IgD-negative memory B cell (primary cell): ENCODE data around the gene CYBA. TPM values are rescaled to one million over a fixed set of nuclear protein-coding genes. Genes with fewer than 3 reads are reported as not detected.

Experiments used
- H3K27ac Mint-ChIP-seq, 3 donors: one replicate each; pipeline ENCODE4 v1.8.0; 2020 to 2022; ENCODE audit warnings: mild to moderate bottlenecking in 3 of 3, mixed read lengths in 3 of 3, moderate library complexity in 1 of 3
- H3K27me3 Mint-ChIP-seq: one replicate; pipeline ENCODE4 v1.8.0; 2021; ENCODE audit warnings: mixed read lengths
- H3K36me3 Mint-ChIP-seq: one replicate; pipeline ENCODE4 v1.8.0; 2020; ENCODE audit warnings: mild to moderate bottlenecking, mixed read lengths
- H3K4me1 Mint-ChIP-seq, 3 donors: one replicate each; pipeline ENCODE4 v1.8.0; 2020 to 2022; ENCODE audit warnings: mixed read lengths in 3 of 3, mild to moderate bottlenecking in 1 of 3
- H3K4me3 Mint-ChIP-seq, 4 donors: one replicate each; pipeline ENCODE4 v1.8.0; 2020 to 2022; ENCODE audit warnings: mild to moderate bottlenecking in 4 of 4, mixed read lengths in 4 of 4, moderate library complexity in 3 of 4
- H3K9me3 Mint-ChIP-seq, 3 donors: one replicate each; pipeline ENCODE4 v1.8.0; 2020 to 2021; ENCODE audit warnings: mixed read lengths in 3 of 3, mild to moderate bottlenecking in 1 of 3
- polyA plus RNA-seq: library from polyadenylated mRNA; unstranded; fragments of 300-500 nt; fragmentation: Illumina TruSeq; gene quantifications from one replicate; pipeline ENCODE4 v1.2.3, GENCODE V29; 2021

Gene CYBA
- polyA plus RNA-seq, 1 donor from 2014 or later: 1,890 TPM

GRCh38 chr16:88599825-88600538, 50.9 kb downstream of the CYBA start:
- H3K27me3 Mint-ChIP-seq: no peaks in the 10 kb centered on the region
- peaks cover 0 to 6% (median 0%) of the 10 kb centered on the region in 3 donors for H3K4me1 Mint-ChIP-seq
- H3K4me3 Mint-ChIP-seq: peak overlapping the region in 1 of 4 donors; percentile 27
- no peaks in the 10 kb centered on the region for H3K9me3 Mint-ChIP-seq
- H3K36me3 Mint-ChIP-seq: no peaks in the 10 kb centered on the region
- no peak overlapping the region for H3K27ac Mint-ChIP-seq

GRCh38 chr16:88599092-88599733, 51.6 kb downstream of the CYBA start:
- no peaks in the 10 kb centered on the region for H3K9me3 Mint-ChIP-seq
- no peaks in the 10 kb centered on the region for H3K27me3 Mint-ChIP-seq
- H3K4me3 Mint-ChIP-seq: peak overlapping the region in 1 of 4 donors; percentile 34
- H3K27ac Mint-ChIP-seq: peak overlapping the region in 1 of 3 donors; percentile 47
- H3K4me1 Mint-ChIP-seq: peaks cover 0 to 6% (median 0%) of the 10 kb centered on the region in 3 donors
- H3K36me3 Mint-ChIP-seq: no peaks in the 10 kb centered on the region

GRCh38 chr16:88597856-88598491, 52.9 kb downstream of the CYBA start:
- no peaks in the 10 kb centered on the region for H3K27me3 Mint-ChIP-seq
- no peak overlapping the region for H3K4me3 Mint-ChIP-seq
- H3K27ac Mint-ChIP-seq: no peak overlapping the region
- H3K9me3 Mint-ChIP-seq: no peaks in the 10 kb centered on the region
- H3K4me1 Mint-ChIP-seq: peaks cover 0 to 6% (median 2%) of the 10 kb centered on the region in 3 donors
- H3K36me3 Mint-ChIP-seq: no peaks in the 10 kb centered on the region

GRCh38 chr16:88596483-88596882, 54.4 kb downstream of the CYBA start:
- Mint-ChIP-seq H3K27ac (no peak overlapping the region), H3K36me3 (no peaks in the 10 kb centered on the region), H3K4me1 (peaks cover 7 to 15% (median 11%) of the 10 kb centered on the region in 3 donors), H3K9me3 (no peaks in the 10 kb centered on the region), H3K4me3 (no peak overlapping the region), H3K27me3 (no peaks in the 10 kb centered on the region)

GRCh38 chr16:88595921-88596320, 54.9 kb downstream of the CYBA start:
- no peaks in the 10 kb centered on the region for H3K36me3 Mint-ChIP-seq
- H3K27me3 Mint-ChIP-seq: no peaks in the 10 kb centered on the region
- H3K9me3 Mint-ChIP-seq: no peaks in the 10 kb centered on the region
- H3K27ac Mint-ChIP-seq: peak overlapping the region in 1 of 3 donors; percentile 35
- H3K4me3 Mint-ChIP-seq: no peak overlapping the region
- peaks cover 8 to 17% (median 12%) of the 10 kb centered on the region in 3 donors for H3K4me1 Mint-ChIP-seq

GRCh38 chr16:88595101-88595500, 55.8 kb downstream of the CYBA start:
- Mint-ChIP-seq H3K36me3 (no peaks in the 10 kb centered on the region), H3K27me3 (no peaks in the 10 kb centered on the region), H3K27ac (peak overlapping the region in 1 of 3 donors; percentile 59), H3K4me3 (no peak overlapping the region), H3K4me1 (peaks cover 8 to 17% (median 12%) of the 10 kb centered on the region in 3 donors), H3K9me3 (no peaks in the 10 kb centered on the region)

GRCh38 chr16:88593910-88594309, 56.9 kb downstream of the CYBA start:
- no peaks in the 10 kb centered on the region for H3K27me3 Mint-ChIP-seq
- no peaks in the 10 kb centered on the region for H3K36me3 Mint-ChIP-seq
- no peaks in the 10 kb centered on the region for H3K9me3 Mint-ChIP-seq
- peaks cover 8 to 20% (median 12%) of the 10 kb centered on the region in 3 donors for H3K4me1 Mint-ChIP-seq
- H3K27ac Mint-ChIP-seq: no peak overlapping the region
- no peak overlapping the region for H3K4me3 Mint-ChIP-seq

GRCh38 chr16:88593489-88593888, 57.4 kb downstream of the CYBA start:
- H3K36me3 Mint-ChIP-seq: no peaks in the 10 kb centered on the region

More at GRCh38 chr16:88593489-88593888, 57.4 kb downstream of the CYBA start:
- Mint-ChIP-seq H3K27ac (peak overlapping the region in 1 of 3 donors; percentile 18), H3K27me3 (no peaks in the 10 kb centered on the region), H3K4me3 (no peak overlapping the region), H3K9me3 (no peaks in the 10 kb centered on the region), H3K4me1 (peaks cover 8 to 20% (median 12%) of the 10 kb centered on the region in 3 donors)

Other genes with a start within 250 kb of the CYBA start
- 0.15 TPM for gene ZFPM1, start 197.8 kb downstream of the CYBA start, polyA plus RNA-seq
- gene ZC3H18, start 80.7 kb downstream of the CYBA start, polyA plus RNA-seq: 17.5 TPM
- gene IL17C, start 12.5 kb downstream of the CYBA start, polyA plus RNA-seq: not detected
- gene MVD, start 12.0 kb upstream of the CYBA start, polyA plus RNA-seq: 26.0 TPM
- gene SNAI3, start 35.5 kb upstream of the CYBA start, polyA plus RNA-seq: 12.3 TPM
- gene RNF166, start 55.4 kb upstream of the CYBA start, polyA plus RNA-seq: 33.9 TPM
- 12.1 TPM for gene CTU2, start 55.5 kb upstream of the CYBA start, polyA plus RNA-seq
- gene PIEZO1, start 134.2 kb upstream of the CYBA start, polyA plus RNA-seq: 33.4 TPM
- 0.20 TPM for gene CDT1, start 152.7 kb upstream of the CYBA start, polyA plus RNA-seq
- gene APRT, start 160.9 kb upstream of the CYBA start, polyA plus RNA-seq: 416 TPM
- gene GALNS, start 205.9 kb upstream of the CYBA start, polyA plus RNA-seq: 8.4 TPM
- 86.1 TPM for gene TRAPPC2L, start 206.1 kb upstream of the CYBA start, polyA plus RNA-seq
- gene PABPN1L, start 215.6 kb upstream of the CYBA start, polyA plus RNA-seq: not detected